PC-3 (cell line): Measurements from ENCODE around the gene RYR2. TPM values are rescaled to one million over a fixed set of nuclear protein-coding genes. Genes with fewer than 3 reads are reported as not detected.

Experiments
- ATAC-seq: fragments of 200-7000 bp; cut with Tn5 transposase; 2 replicates; pipeline ENCODE4 v1.9.1; 2020; ENCODE audit warnings: mild to moderate bottlenecking, moderate library complexity
- BruUV-seq: library from RNA; stranded (reverse); fragments of 400-500 nt; replicated peaks from 2 replicates; lab custom pipeline; 2021; lab: Mats Ljungman, UMichigan
- CTCF ChIA-PET: fragments of 300-600 bp; sonication (Branson Sonifier 250); formaldehyde crosslinking; loops from one replicate; lab custom pipeline; 2022; ENCODE audit warnings: antibody characterized with exemption; lab: Charles Lee
- POLR2A ChIA-PET: fragments of 300-600 bp; sonication (Branson Sonifier 250); formaldehyde crosslinking; loops from one replicate; lab custom pipeline; 2022; ENCODE audit warnings: antibody characterized with exemption; ENCODE audit not compliant: unreplicated experiment; lab: Charles Lee
- DNase-seq: peaks from one replicate; pipeline ENCODE4 v3.0.0-alpha.2; 2015
- H2AFZ ChIP-seq: fragments of 300-600 bp; sonication (generic); 2 replicates; pipeline ENCODE4 v1.6.0; 2016; ENCODE audit warnings: antibody characterized with exemption, low read length
- H3F3A ChIP-seq: fragments of 300-600 bp; sonication (generic); one replicate; pipeline ENCODE4 v1.6.0; 2017; ENCODE audit warnings: antibody characterized with exemption, low read length, control low read depth, mild to moderate bottlenecking; ENCODE audit not compliant: unreplicated experiment
- H3K27ac ChIP-seq: fragments of 300-600 bp; sonication (generic); 2 replicates; pipeline ENCODE4 v1.5.1; 2016; ENCODE audit warnings: mild to moderate bottlenecking, low read length
- H3K27me3 ChIP-seq: fragments of 300-600 bp; sonication (generic); 2 replicates; pipeline ENCODE4 v1.6.1; 2016; ENCODE audit warnings: low read length, mixed read lengths
- H3K36me3 ChIP-seq: fragments of 300-600 bp; sonication (generic); 2 replicates; pipeline ENCODE4 v1.6.1; 2016; ENCODE audit warnings: low read depth, mixed run types, low read length, mixed read lengths
- H3K4me1 ChIP-seq: fragments of 300-600 bp; sonication (generic); 2 replicates; pipeline ENCODE4 v1.5.1; 2016; ENCODE audit warnings: low read length; ENCODE audit not compliant: insufficient read depth
- H3K4me2 ChIP-seq: fragments of 300-600 bp; sonication (generic); 2 replicates; pipeline ENCODE4 v1.6.0; 2016; ENCODE audit warnings: low read length
- H3K4me3 ChIP-seq: fragments of 300-600 bp; sonication (generic); 2 replicates; pipeline ENCODE4 v1.5.1; 2016; ENCODE audit warnings: mild to moderate bottlenecking, low read length, mixed read lengths
- H3K79me2 ChIP-seq: fragments of 300-600 bp; sonication (generic); 2 replicates; pipeline ENCODE4 v1.6.1; 2017; ENCODE audit warnings: low read length, mixed read lengths
- H3K9ac ChIP-seq: fragments of 300-600 bp; sonication (generic); 2 replicates; pipeline ENCODE4 v1.6.0; 2016; ENCODE audit warnings: mild to moderate bottlenecking, low read length
- H3K9me2 ChIP-seq: fragments of 300-600 bp; sonication (generic); replicated peaks from 2 replicates; pipeline ENCODE4 v1.6.1; 2016; ENCODE audit warnings: mixed run types, low read length, mixed read lengths
- H3K9me3 ChIP-seq: fragments of 300-600 bp; sonication (generic); 2 replicates; pipeline ENCODE4 v1.6.1; 2016; ENCODE audit warnings: low read length, mixed read lengths
- H4K20me1 ChIP-seq: fragments of 300-600 bp; sonication (generic); 2 replicates; pipeline ENCODE4 v1.6.1; 2016; ENCODE audit warnings: low read length, mixed read lengths
- EZH2 ChIP-seq: fragments of 300-600 bp; sonication (generic); IDR thresholded peaks from one replicate; pipeline ENCODE4 v1.6.1; 2017; ENCODE audit warnings: antibody characterized with exemption, mild to moderate bottlenecking, low read length; ENCODE audit not compliant: unreplicated experiment
- EZH2phosphoT487 ChIP-seq: fragments of 300-600 bp; sonication (generic); IDR thresholded peaks from 2 replicates; pipeline ENCODE4 v1.6.1; 2018; ENCODE audit warnings: mild to moderate bottlenecking, antibody characterized with exemption, low read length, borderline replicate concordance
- intact Hi-C: fragments of 100-400 bp; cut with micrococcal nuclease; formaldehyde crosslinking; loops from 2 replicates; pipeline ENCODE4 v1.9.0; 2023
- total RNA-seq: library from RNA; depleted of rRNA; stranded (reverse); fragments of >200 nt; gene quantifications from 2 replicates; pipeline ENCODE4 v1.2.3, GENCODE V29; 2014
- TF ChIP-seq, protein P1 (sequence below): fragments of 300-600 bp; sonication (generic); conservative IDR thresholded peaks from 2 replicates; pipeline ENCODE4 v1.5.1; 2017; ENCODE audit warnings: antibody characterized with exemption, low read depth, mild to moderate bottlenecking, low read length

The RYR2 gene
- total RNA-seq, 1 experiment from 2014 or later, result not detected

DNA sequence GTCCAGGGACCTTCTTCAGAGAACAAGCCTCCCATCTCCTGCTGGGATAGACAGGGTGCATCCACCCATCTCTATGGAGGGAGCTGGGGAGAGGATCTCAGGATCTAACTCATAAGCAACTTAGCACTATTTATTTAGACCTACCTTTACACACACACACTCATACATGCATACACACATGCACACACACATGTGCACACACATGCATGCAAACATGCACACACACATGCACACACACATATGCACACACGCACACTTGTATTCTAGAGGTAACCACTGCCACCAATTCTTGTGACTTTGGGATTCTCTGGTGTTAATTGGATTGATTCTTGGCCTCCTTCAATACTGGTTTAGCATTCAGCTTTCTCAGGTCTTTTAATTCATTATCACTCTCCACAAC lies 47.5 kb upstream of the RYR2 start:
- Histone ChIP-seq H3K27me3 (peaks cover 13% of the 10 kb centered on the region; the same call in 1 of the 2 replicates), H3K36me3 (no peaks in the 10 kb centered on the region), H3K4me2 (no peak overlapping the region), H3K27ac (no peak overlapping the region), H3F3A (no peaks in the 10 kb centered on the region), H3K4me3 (no peak overlapping the region), H2AFZ (no peak overlapping the region), H3K9ac (no peak overlapping the region), H3K79me2 (no peaks in the 10 kb centered on the region), H3K9me2 (no peaks in the 10 kb centered on the region), H3K9me3 (no peaks in the 10 kb centered on the region), H3K4me1 (no peaks in the 10 kb centered on the region), H4K20me1 (no peaks in the 10 kb centered on the region)
- CTCF ChIA-PET, result no interaction called here
- ATAC-seq (no peak), DNase-seq (no peak)
- TF ChIP-seq EZH2phosphoT487, result no peak
- TF ChIP-seq, protein P1, sequence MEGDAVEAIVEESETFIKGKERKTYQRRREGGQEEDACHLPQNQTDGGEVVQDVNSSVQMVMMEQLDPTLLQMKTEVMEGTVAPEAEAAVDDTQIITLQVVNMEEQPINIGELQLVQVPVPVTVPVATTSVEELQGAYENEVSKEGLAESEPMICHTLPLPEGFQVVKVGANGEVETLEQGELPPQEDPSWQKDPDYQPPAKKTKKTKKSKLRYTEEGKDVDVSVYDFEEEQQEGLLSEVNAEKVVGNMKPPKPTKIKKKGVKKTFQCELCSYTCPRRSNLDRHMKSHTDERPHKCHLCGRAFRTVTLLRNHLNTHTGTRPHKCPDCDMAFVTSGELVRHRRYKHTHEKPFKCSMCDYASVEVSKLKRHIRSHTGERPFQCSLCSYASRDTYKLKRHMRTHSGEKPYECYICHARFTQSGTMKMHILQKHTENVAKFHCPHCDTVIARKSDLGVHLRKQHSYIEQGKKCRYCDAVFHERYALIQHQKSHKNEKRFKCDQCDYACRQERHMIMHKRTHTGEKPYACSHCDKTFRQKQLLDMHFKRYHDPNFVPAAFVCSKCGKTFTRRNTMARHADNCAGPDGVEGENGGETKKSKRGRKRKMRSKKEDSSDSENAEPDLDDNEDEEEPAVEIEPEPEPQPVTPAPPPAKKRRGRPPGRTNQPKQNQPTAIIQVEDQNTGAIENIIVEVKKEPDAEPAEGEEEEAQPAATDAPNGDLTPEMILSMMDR, result no peak
- TF ChIP-seq EZH2, result no peak
- POLR2A ChIA-PET, result no interaction called here
- no TSS peak for BruUV-seq
- intact Hi-C loops, result no loop called here

DNA sequence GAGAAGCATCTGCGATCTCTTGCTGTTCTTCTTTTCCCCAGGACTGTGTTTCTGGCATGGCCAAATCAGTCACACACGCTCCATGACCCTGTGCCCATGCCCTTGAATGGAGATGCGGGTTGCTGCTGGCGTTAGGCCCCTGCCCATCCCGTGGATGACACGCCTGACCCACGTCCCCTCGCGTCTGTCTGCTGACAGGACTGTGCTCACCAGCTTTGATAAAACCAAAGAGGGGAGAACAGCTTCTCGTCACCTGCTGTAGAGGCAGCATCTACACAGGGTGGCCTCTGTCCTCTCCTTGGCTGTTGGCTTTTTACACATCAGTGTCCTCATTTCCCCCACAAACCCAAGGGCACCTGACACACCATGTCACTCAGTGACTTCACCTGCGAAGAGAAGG lies 44.6 kb upstream of the RYR2 start:
- CTCF ChIA-PET, result no interaction called here
- intact Hi-C loops, result no loop called here
- BruUV-seq, result no TSS peak

DNA sequence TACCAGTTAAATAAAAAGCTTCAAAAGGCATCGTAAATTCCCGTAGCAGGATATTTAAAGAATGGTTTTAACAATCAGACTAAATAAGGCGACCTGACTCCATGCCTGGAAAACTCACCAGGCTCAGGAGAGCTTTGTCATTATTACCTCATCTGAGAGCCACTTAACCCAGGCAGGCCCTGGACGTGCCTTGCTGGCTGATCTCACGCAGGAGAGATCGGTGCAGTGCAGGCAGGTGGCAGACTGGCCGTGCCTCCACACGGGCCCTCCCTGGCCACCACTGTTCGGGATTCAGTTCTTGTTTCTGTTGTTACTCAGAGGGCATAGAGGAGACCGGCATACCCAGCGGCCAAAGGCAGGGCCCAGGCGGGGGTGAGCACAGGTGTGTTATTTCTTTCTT lies 44.1 kb upstream of the RYR2 start:
- DNase-seq, result no peak
- ChIA-PET POLR2A (no interaction called here), CTCF (no interaction called here)
- Histone ChIP-seq H3K4me3 (no peak overlapping the region), H3K79me2 (no peaks in the 10 kb centered on the region), H3K27ac (no peak overlapping the region), H3K36me3 (no peaks in the 10 kb centered on the region), H3F3A (no peaks in the 10 kb centered on the region), H3K9me2 (no peaks in the 10 kb centered on the region), H2AFZ (no peak overlapping the region), H3K27me3 (peaks cover 29% of the 10 kb centered on the region), H3K4me1 (no peaks in the 10 kb centered on the region), H3K4me2 (no peak overlapping the region), H4K20me1 (no peaks in the 10 kb centered on the region), H3K9ac (no peak overlapping the region), H3K9me3 (no peaks in the 10 kb centered on the region)
- no peak for ATAC-seq
- TF ChIP-seq, protein P1, result no peak
- TF ChIP-seq EZH2, result no peak
- no peak for TF ChIP-seq EZH2phosphoT487
- BruUV-seq, result no TSS peak
- intact Hi-C loops, result no loop called here

More for the DNA sequence above, 44.6 kb upstream of the RYR2 start:
- Histone ChIP-seq H3K4me2 (no peak overlapping the region), H4K20me1 (no peaks in the 10 kb centered on the region), H3K4me1 (no peaks in the 10 kb centered on the region), H3K36me3 (no peaks in the 10 kb centered on the region), H3K4me3 (no peak overlapping the region), H3K9me3 (no peaks in the 10 kb centered on the region), H2AFZ (no peak overlapping the region), H3K9me2 (no peaks in the 10 kb centered on the region), H3K9ac (no peak overlapping the region), H3K27me3 (peaks cover 24% of the 10 kb centered on the region), H3F3A (no peaks in the 10 kb centered on the region), H3K79me2 (no peaks in the 10 kb centered on the region), H3K27ac (no peak overlapping the region)
- ATAC-seq (no peak), DNase-seq (no peak)
- POLR2A ChIA-PET, result no interaction called here
- TF ChIP-seq, protein P1, result no peak
- no peak for TF ChIP-seq EZH2
- TF ChIP-seq EZH2phosphoT487, result no peak
